NT2/D1 (cell line): ENCODE results near the gene HIPK2.

Source experiments
- SUZ12 ChIP-seq: IDR thresholded peaks from 2 replicates; pipeline ENCODE4 v1.6.1; 2011; ENCODE audit not compliant: insufficient read length, insufficient read depth; ENCODE audit errors: extremely low read depth
- YY1 ChIP-seq: IDR thresholded peaks from 2 replicates; pipeline ENCODE4 v1.6.1; 2011; ENCODE audit not compliant: insufficient read length, insufficient read depth
- ZNF274 ChIP-seq: IDR thresholded peaks from 2 replicates; pipeline ENCODE4 v1.6.1; 2011; ENCODE audit warnings: mild to moderate bottlenecking, low read depth, low read length

GRCh38 chr7:139571651-139572050 lies 206.1 kb downstream of the HIPK2 start:
- no peak for TF ChIP-seq SUZ12
- TF ChIP-seq YY1 = no peak
- TF ChIP-seq ZNF274 = no peak
